ENCODE data around the gene LAD1.
A peak's percentile ranks its signal among the peaks of the same experiment; 100 is the strongest.

LAD1 gene, protein sequence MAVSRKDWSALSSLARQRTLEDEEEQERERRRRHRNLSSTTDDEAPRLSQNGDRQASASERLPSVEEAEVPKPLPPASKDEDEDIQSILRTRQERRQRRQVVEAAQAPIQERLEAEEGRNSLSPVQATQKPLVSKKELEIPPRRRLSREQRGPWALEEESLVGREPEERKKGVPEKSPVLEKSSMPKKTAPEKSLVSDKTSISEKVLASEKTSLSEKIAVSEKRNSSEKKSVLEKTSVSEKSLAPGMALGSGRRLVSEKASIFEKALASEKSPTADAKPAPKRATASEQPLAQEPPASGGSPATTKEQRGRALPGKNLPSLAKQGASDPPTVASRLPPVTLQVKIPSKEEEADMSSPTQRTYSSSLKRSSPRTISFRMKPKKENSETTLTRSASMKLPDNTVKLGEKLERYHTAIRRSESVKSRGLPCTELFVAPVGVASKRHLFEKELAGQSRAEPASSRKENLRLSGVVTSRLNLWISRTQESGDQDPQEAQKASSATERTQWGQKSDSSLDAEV

DNA sequence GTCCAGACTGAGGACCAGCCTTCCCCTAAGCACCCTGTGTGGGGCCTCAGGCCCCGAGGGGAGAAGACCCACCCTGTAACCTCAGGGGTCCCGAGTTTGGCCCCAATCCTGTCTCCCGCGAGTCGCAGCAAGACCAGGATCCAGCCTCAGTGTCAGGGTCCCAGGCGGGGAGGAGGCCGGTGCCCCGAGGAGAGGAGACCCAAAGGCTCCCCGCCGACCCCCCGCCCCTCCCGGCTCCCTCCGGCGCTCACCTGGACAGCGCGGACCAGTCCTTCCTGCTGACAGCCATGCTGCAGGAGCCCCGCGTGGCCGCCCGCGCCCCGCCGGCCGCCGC is at the start of gene LAD1:
LAD1 (minus strand) TSS at position 307 of the 334 bp plus-strand sequence; CDS start at position 289, 18 bp downstream.
- peaks cover 34% of the 10 kb centered on the region for H3K27me3 ChIP-seq (ENCODE audit: control insufficient read depth, insufficient read depth, low read length)
- H3K36me3 ChIP-seq (ENCODE audit: control insufficient read depth, insufficient read depth, low read length): no peaks in the 10 kb centered on the region
- peak within 1 kb of the TSS; percentile 81 for H3K9ac ChIP-seq (ENCODE audit: low read depth, low read length)
- H3K4me1 ChIP-seq (ENCODE audit: control insufficient read depth, insufficient read depth, low read length): peaks cover 26% of the 10 kb centered on the region
- H3K4me3 ChIP-seq (ENCODE audit: low read depth, low read length): peak within 1 kb of the TSS; percentile 69
- no peaks in the 10 kb centered on the region for H3K9me3 ChIP-seq (ENCODE audit: control insufficient read depth, insufficient read depth, low read length)
- H3K27ac ChIP-seq (ENCODE audit: low read depth, low read length): peak within 1 kb of the TSS; percentile 3

DNA sequence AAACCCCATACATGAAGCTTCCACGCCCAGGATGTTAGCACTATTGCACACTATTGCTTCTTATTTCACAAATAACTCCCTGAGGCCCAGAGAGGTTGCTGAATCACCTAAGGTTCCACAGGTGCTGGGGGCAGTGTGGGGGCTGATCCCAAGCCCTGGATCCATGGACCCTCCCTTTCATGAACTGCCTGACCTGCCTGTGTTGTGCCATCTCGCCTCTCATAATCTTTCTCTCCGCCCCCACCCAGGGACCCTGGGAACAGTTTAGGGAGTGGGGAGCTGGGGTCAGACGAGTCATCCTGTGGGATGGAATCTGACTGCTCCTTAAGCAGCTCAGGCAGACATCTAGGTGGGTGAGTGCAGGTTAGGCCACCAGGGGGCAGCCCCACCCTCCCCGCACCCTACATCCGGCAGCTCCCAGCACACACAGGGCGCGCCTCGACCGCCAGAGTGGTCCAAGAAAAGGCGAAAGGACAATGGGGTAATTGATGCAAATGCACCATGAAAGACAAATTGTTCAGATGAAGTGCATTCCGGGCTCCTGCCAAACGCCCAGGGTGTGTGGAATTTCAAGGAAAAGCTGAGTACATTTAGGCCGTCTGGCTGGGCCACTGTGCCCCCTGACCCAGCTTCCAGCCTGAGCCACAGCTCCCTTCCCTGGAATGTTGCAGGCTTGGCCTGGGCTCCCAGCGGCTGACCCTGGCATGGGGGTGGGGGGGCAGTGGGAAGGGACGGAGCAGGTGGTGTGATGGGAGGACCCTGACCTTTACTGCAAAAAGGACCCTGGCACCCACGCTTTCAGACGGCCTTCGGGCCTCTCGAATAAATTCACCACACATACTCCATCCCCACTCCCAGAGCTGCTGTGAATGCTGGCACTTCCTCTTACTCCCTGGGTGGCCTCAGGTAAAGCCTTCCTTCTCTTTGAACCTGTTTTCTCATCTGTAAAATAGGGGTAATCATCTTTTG is 49.1 kb upstream of the LAD1 start:
- Histone ChIP-seq H3K9ac (ENCODE audit: low read depth, low read length) (no peak overlapping the region), H3K9me3 (ENCODE audit: control insufficient read depth, insufficient read depth, low read length) (no peaks in the 10 kb centered on the region), H3K27ac (ENCODE audit: low read depth, low read length) (no peak overlapping the region), H3K4me1 (ENCODE audit: control insufficient read depth, insufficient read depth, low read length) (peaks cover 22% of the 10 kb centered on the region), H3K36me3 (ENCODE audit: control insufficient read depth, insufficient read depth, low read length) (no peaks in the 10 kb centered on the region), H3K27me3 (ENCODE audit: control insufficient read depth, insufficient read depth, low read length) (no peaks in the 10 kb centered on the region), H3K4me3 (ENCODE audit: low read depth, low read length) (no peak overlapping the region)

DNA sequence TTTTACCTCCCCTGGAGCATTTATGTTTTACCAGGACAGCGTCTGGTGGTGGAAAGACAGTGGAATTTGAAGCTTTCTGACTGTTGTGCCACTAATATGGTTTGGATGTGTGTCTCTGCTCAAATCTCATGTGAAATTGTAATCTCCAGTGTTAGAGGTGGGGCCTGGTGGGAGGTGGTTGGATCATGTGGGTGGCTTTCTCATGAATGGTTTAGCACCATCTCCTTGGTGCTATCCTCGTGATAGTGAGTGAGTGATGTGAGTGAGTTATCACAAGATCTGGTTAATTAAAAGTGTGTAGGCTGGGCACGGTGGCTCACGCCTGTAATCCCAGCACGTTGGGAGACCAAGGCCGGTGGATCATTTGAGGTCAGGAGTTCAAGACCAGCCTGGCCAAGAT is 46.2 kb upstream of the LAD1 start:
- Histone ChIP-seq H3K27me3 (ENCODE audit: control insufficient read depth, insufficient read depth, low read length) (no peaks in the 10 kb centered on the region), H3K27ac (ENCODE audit: low read depth, low read length) (no peak overlapping the region), H3K4me1 (ENCODE audit: control insufficient read depth, insufficient read depth, low read length) (peaks cover 13% of the 10 kb centered on the region), H3K4me3 (ENCODE audit: low read depth, low read length) (no peak overlapping the region), H3K9me3 (ENCODE audit: control insufficient read depth, insufficient read depth, low read length) (no peaks in the 10 kb centered on the region), H3K36me3 (ENCODE audit: control insufficient read depth, insufficient read depth, low read length) (no peaks in the 10 kb centered on the region), H3K9ac (ENCODE audit: low read depth, low read length) (no peak overlapping the region)

DNA sequence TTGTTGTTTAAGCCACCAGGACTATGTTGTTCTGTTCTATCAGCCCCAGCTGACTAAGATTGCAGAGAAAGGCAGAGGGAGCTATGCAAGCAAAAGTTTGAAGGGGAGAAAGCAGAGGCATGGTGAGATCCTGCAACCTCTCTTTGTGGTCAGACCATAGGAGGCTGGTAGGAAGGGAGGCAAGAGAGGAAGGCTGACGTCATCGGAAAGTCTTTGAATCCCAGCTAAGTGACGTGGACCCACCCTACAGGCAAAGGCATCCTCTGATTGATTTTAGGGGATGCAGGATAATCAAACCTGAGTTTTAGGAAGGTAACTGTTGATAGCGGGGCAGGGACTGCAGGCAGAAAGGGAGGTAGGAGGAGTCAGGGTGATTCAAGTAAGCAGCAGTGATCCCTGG is 45.7 kb upstream of the LAD1 start:
- Histone ChIP-seq H3K9ac (ENCODE audit: low read depth, low read length) (no peak overlapping the region), H3K27me3 (ENCODE audit: control insufficient read depth, insufficient read depth, low read length) (no peaks in the 10 kb centered on the region), H3K27ac (ENCODE audit: low read depth, low read length) (no peak overlapping the region), H3K4me1 (ENCODE audit: control insufficient read depth, insufficient read depth, low read length) (peaks cover 13% of the 10 kb centered on the region), H3K9me3 (ENCODE audit: control insufficient read depth, insufficient read depth, low read length) (no peaks in the 10 kb centered on the region), H3K36me3 (ENCODE audit: control insufficient read depth, insufficient read depth, low read length) (no peaks in the 10 kb centered on the region), H3K4me3 (ENCODE audit: low read depth, low read length) (no peak overlapping the region)

DNA sequence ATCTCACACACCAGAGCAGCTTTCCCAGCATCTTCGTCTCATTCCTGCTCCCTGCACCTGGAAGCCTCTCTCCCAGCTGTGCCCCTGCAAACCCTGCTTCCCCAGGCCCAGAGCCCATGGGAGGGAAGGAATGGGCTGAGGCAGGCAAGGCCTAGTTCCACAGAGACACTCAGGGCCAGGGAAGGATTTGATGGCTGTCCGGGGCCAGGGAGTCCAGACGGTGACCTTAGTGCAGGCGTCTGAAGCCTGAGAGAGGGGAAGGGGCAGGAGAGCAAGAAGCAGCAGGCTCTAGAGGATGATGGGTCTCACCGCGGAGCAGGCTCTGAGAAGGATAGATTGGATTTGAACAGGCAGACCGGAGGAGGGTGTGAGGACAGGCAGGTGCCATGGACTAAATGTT is 44.6 kb upstream of the LAD1 start:
- Histone ChIP-seq H3K36me3 (ENCODE audit: control insufficient read depth, insufficient read depth, low read length) (no peaks in the 10 kb centered on the region), H3K9me3 (ENCODE audit: control insufficient read depth, insufficient read depth, low read length) (no peaks in the 10 kb centered on the region), H3K4me1 (ENCODE audit: control insufficient read depth, insufficient read depth, low read length) (peaks cover 9% of the 10 kb centered on the region), H3K4me3 (ENCODE audit: low read depth, low read length) (no peak overlapping the region), H3K27me3 (ENCODE audit: control insufficient read depth, insufficient read depth, low read length) (no peaks in the 10 kb centered on the region), H3K27ac (ENCODE audit: low read depth, low read length) (no peak overlapping the region), H3K9ac (ENCODE audit: low read depth, low read length) (no peak overlapping the region)

DNA sequence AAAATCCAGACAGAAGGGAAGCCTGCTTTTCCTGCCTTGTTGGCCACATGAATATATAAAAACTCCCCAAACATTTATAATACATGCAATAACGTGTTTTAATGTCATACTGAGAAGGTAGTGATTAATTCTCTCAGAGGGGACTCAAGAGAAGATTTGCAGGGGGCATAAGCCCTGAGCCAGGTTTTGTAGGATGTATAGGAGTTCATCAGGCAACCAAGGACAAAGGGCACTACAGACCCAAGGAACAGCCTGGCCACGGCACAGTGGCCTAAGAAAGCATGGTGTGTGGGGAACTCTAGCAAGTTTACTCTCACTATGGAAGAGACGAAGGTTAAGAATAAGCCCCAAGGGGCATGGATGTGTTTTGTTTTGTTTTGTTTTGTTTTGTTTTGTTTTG is 37.8 kb upstream of the LAD1 start:
- H3K27me3 ChIP-seq (ENCODE audit: control insufficient read depth, insufficient read depth, low read length): no peaks in the 10 kb centered on the region
- H3K9me3 ChIP-seq (ENCODE audit: control insufficient read depth, insufficient read depth, low read length): no peaks in the 10 kb centered on the region
- no peak overlapping the region for H3K9ac ChIP-seq (ENCODE audit: low read depth, low read length)
- no peak overlapping the region for H3K4me3 ChIP-seq (ENCODE audit: low read depth, low read length)
- no peak overlapping the region for H3K27ac ChIP-seq (ENCODE audit: low read depth, low read length)
- H3K36me3 ChIP-seq (ENCODE audit: control insufficient read depth, insufficient read depth, low read length): no peaks in the 10 kb centered on the region
- no peaks in the 10 kb centered on the region for H3K4me1 ChIP-seq (ENCODE audit: control insufficient read depth, insufficient read depth, low read length)

DNA sequence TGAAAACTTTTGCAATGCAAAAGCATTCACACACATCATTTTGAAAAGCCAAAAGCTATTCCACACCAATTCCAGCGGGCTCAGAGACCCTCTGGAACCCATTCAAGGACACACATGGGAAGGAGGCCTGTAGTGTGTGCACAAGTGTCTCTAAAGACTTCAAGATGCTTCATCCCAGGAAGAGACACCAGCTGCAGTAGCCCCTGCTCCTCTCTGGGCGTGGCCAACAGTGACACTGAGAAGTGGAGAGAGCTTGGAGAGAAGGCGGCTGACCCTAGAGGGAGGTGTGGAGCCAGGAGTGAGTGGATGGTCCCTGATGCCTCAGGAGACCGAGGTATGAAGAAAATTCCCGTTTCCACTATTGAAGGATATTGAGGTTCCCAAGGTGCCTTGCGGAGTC is 37.3 kb upstream of the LAD1 start:
- H3K27ac ChIP-seq (ENCODE audit: low read depth, low read length): no peak overlapping the region
- no peaks in the 10 kb centered on the region for H3K9me3 ChIP-seq (ENCODE audit: control insufficient read depth, insufficient read depth, low read length)
- no peaks in the 10 kb centered on the region for H3K36me3 ChIP-seq (ENCODE audit: control insufficient read depth, insufficient read depth, low read length)
- H3K27me3 ChIP-seq (ENCODE audit: control insufficient read depth, insufficient read depth, low read length): no peaks in the 10 kb centered on the region
- no peaks in the 10 kb centered on the region for H3K4me1 ChIP-seq (ENCODE audit: control insufficient read depth, insufficient read depth, low read length)
- H3K9ac ChIP-seq (ENCODE audit: low read depth, low read length): no peak overlapping the region
- H3K4me3 ChIP-seq (ENCODE audit: low read depth, low read length): no peak overlapping the region

DNA sequence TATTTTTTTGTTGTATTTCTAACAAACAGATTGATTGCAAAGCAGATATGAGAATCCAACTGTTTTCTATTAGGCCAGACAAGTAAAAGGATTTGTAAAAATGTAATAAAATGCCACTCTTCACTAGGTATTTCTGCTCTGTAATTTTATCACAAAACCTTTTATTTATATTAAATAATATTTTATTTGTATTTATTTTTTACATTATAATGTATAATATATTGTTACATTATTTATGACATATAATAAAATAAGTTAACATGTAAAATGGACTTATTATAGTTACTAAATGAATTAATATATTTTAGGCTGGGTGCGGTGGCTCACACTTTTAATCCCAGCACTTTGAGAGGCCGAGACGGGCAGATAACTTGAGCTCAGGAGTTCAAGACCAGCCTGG is 35.1 kb upstream of the LAD1 start:
- no peak overlapping the region for H3K27ac ChIP-seq (ENCODE audit: low read depth, low read length)
- no peaks in the 10 kb centered on the region for H3K36me3 ChIP-seq (ENCODE audit: control insufficient read depth, insufficient read depth, low read length)
- H3K4me1 ChIP-seq (ENCODE audit: control insufficient read depth, insufficient read depth, low read length): no peaks in the 10 kb centered on the region
- H3K4me3 ChIP-seq (ENCODE audit: low read depth, low read length): no peak overlapping the region
- H3K9me3 ChIP-seq (ENCODE audit: control insufficient read depth, insufficient read depth, low read length): no peaks in the 10 kb centered on the region
- no peaks in the 10 kb centered on the region for H3K27me3 ChIP-seq (ENCODE audit: control insufficient read depth, insufficient read depth, low read length)
- H3K9ac ChIP-seq (ENCODE audit: low read depth, low read length): no peak overlapping the region

DNA sequence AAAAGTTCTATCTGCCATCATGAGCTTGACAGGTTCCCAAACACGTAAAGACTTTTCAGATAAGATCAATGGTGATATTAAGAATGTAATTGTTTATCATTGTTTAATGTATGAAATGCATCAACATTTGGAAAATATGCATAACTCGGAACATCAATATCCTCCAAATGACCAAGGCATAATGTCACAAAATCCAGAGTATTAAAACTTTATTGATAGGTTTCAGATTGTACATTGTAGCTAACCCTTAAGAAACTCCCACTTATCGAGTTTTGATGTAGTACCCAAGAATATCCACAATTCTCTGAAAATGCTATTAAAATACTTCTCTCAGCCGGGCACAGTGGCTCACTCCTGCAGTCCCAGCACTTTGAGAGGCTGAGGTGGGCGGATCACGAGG is 34.5 kb upstream of the LAD1 start:
- Histone ChIP-seq H3K9me3 (ENCODE audit: control insufficient read depth, insufficient read depth, low read length) (no peaks in the 10 kb centered on the region), H3K4me1 (ENCODE audit: control insufficient read depth, insufficient read depth, low read length) (no peaks in the 10 kb centered on the region), H3K9ac (ENCODE audit: low read depth, low read length) (no peak overlapping the region), H3K27me3 (ENCODE audit: control insufficient read depth, insufficient read depth, low read length) (no peaks in the 10 kb centered on the region), H3K4me3 (ENCODE audit: low read depth, low read length) (no peak overlapping the region), H3K27ac (ENCODE audit: low read depth, low read length) (no peak overlapping the region), H3K36me3 (ENCODE audit: control insufficient read depth, insufficient read depth, low read length) (no peaks in the 10 kb centered on the region)

DNA sequence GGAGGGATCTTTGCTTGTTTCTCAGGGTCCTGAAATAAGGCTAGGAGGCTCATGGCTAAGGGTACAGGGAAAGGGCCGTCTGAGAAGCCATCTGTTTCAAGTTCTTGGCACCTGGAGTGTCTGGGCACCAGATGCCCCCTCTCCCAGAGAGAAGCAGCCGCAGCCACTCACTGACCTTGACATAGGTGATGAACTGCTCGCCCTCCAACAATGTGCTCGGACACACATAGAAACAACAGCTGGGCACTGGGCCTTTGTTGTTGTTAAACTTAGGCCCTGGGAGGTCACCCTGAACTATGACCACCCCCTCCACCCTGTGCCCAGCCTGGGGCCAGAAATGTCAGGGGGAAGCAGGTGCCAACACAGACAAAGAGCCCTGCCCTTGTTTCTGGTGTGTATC is 31.7 kb upstream of the LAD1 start:
- Histone ChIP-seq H3K4me1 (ENCODE audit: control insufficient read depth, insufficient read depth, low read length) (no peaks in the 10 kb centered on the region), H3K36me3 (ENCODE audit: control insufficient read depth, insufficient read depth, low read length) (no peaks in the 10 kb centered on the region), H3K9ac (ENCODE audit: low read depth, low read length) (no peak overlapping the region), H3K27ac (ENCODE audit: low read depth, low read length) (no peak overlapping the region), H3K4me3 (ENCODE audit: low read depth, low read length) (no peak overlapping the region), H3K9me3 (ENCODE audit: control insufficient read depth, insufficient read depth, low read length) (no peaks in the 10 kb centered on the region), H3K27me3 (ENCODE audit: control insufficient read depth, insufficient read depth, low read length) (no peaks in the 10 kb centered on the region)
